SIG-M5 treated with dmso at 0.1 percent for 504 hours (cell line): ENCODE data around the gene SCARB1.

ENCODE experiments used
- DNase-seq: peaks from one replicate; lab custom pipeline; 2025; ENCODE audit not compliant: unreplicated experiment; lab: John Stamatoyannopoulos, UW

Gene SCARB1

GRCh38 chr12:124844411-124845397, 19.0 kb downstream of the SCARB1 start:
- DNase-seq = no peak

- DNase-seq = no peak
These were observed 20.7 kb downstream of the SCARB1 start for GRCh38 chr12:124842800-124843510.

GRCh38 chr12:124842073-124842749, 21.5 kb downstream of the SCARB1 start:
- no peak for DNase-seq

GRCh38 chr12:124841558-124841945, 22.1 kb downstream of the SCARB1 start:
- DNase-seq = no peak

DNA sequence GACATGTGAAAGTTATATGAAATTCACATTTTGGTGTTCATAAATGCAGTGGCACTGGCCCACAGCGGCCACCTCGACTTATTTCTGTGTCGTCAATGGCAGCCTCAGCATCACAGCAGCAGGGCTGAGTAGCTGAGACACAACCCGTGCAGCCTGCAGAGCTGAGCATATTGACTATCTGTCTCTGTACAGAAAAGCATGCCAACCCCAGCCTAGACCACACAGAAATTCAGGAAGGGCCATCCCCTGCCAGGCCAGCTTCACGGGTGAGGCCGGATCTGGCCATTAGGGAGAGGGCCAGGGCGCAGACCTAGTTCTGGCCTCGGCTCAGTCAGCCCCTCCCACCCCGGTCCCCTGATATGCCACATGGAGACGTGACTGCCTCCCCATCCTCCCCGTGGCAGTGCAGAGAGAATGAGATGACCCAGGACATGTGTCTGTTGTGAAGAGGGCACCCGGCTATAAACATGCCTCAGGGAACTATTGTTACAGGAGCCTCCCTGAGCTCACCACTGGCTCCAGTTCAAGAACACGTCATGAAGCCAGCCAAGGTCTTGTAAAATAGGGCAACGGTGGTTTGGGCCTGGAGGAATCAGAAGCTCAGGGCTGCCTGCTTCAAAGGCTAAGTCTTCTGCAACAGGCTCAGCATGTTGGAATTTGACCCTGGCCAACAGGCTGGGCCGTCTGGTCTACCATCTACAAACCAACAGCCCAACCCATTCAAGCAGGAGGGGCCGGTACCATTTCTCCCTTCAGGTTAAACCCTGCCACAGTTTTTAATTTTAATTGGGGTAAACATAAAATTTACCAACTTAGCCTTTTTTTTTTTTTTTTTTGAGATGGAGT, 25.5 kb downstream of the SCARB1 start:
- peak; percentile 62 for DNase-seq

- DNase-seq = no peak
These were observed 26.3 kb downstream of the SCARB1 start for GRCh38 chr12:124837249-124837897.

- no peak for DNase-seq
These were observed 26.9 kb downstream of the SCARB1 start for GRCh38 chr12:124836759-124837158.

GRCh38 chr12:124835656-124836410, 27.8 kb downstream of the SCARB1 start:
- DNase-seq = no peak

DNA sequence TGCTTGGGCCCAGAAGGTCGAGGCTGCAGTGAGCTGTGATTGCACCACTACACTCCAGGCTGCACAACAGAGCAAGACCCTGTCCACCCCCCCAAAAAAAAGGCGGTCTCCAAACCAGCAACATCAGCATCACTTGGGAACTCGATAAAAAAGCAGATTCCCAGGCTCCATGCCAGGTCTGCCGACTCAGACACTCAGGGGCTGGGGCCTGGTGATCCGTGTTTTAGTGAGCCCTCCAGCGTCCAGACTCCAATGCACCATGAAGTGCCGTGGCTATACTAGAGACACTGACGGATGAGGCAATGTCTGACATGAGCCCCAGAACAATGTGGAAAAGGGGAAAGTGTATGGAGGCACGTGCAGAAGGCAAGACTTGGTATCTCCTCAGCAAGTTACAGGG, 28.8 kb downstream of the SCARB1 start:
- DNase-seq = no peak

DNA sequence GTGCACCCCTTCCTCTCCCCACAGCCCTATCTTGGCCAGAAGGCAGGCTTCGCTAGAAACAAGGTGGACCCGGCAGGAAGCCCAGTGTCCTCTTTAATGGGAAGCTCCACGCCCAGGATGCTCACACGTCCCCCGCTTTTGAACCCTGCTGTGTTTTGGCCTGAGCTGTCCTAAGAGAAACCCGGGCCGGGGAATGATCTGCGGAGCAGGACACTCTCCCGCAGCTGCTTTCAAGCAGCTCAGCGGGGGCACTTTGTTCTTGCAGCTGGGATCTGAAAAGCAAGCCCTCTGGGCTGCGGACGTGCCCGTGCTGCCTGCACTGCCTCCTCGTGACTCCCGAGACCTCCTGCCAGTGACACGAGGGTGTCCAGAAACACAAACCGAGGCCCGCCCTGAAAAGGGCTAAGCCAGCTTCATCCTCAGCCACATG, 30.0 kb downstream of the SCARB1 start:
- DNase-seq = no peak

DNA sequence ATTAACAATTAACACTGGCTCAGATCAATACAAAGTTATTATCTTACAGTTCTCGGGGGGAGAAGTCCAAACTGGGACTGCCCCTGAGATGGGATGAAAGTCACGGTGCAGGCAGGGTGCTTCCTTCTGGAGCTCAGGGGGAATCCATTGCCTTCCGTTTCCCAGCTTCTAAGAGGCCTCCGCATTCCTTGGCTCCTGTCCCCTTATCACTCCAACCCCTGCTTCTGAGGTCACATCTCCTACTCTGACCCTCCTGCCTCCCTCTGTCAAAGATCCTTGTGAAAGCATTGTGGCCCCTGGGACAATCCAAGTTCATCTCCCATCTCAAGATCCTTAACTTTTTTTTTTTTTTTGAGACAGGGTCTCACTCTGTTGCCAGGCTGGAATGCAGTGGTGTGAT, 30.8 kb downstream of the SCARB1 start:
- DNase-seq = no peak

DNA sequence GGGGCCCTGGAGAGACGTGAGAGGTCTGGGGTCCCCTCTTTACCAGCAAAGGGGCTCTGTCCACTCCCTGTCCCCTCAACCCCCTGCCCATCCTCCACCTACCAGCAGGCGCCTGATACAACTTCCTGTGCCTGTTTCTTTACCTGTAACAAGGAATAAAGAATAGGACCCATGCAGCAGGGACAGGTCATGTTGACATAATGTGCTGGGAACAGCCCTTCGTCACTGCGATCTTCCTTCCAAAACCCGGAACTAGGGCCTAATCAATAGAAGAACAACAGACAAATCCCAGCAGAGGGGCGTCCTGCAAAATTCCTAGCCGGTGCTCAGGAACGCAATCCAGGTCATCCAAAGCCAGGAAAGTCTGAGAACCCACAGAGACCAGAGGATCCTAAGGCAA, 32.1 kb downstream of the SCARB1 start:
- DNase-seq = no peak

DNA sequence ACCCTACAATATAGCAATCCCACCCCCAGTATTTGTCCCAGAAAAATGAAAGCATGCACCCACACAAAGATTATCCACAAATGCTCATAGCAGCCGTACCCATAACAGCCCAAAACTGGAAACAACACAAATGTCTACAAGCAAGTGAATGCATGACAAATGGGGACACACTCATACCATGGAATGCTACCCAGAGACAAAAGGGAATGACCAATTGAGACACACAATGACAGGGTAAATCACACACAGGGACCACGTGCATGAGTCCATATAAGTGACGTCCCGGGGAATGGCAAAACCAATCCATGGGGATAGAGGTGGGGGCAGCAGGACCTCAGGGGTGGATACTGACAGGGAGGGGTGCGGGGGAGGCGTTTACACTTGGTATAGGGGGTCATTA, 33.4 kb downstream of the SCARB1 start:
- DNase-seq = no peak

DNA sequence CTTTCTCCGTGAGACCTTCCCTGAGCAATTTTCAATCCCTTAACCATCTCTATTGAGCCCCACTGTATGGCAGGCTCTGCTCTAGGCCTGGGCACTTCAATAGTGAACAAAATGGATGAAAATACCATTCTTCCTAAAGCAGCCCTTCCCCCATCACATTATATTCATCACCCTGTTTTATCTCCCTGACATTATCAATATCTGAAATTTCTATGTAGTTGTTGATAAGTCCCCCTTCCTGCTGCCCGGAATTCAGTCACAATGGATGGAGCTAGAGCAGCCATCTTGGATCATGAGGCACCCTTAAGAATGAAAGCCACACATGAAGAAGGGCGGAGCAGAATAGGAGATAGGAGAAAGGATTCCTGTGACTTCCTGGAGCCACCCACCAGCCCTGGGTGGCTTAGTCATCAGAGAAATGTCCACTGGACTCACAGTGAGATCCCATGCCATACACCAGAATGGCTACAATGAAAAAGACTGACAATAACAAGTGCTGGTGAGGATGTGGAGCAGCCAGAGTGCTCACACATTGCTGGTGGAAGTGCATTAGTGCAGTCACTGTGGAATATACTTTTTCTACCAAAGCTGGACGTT, 33.9 kb downstream of the SCARB1 start:
- DNase-seq = no peak

DNA sequence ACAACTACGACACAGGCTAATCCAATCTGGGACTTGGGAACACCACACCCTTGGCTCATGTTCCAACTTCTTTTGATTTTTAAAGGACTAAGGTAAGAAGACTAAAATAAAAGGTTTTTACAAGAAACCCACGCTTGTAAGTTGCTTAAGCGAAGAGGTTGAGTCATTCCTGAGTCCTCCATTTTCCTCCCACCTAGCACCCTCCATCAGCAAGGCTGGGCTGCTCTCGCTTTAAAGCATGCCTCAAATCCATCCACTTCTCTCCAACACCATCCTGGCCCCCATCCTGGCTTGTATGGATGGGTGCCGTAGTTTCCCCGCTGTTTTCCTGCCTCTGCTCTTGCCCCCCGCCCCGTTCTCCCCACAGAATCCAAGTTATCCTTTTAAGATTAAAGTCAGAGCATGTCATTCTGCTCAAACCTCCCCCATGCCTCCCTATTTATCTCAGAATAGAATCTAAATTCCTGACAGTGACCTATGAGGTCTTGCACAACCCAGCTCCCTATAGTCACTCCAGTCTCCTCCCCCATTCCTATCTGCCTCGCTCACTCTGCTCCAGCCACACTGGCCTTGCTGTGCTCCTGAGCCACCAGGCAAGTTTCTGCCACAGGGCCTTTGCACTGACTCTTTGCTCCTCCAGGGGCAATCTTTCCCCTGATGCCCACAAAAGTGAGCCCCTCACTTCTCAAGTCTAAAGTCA, 34.5 kb downstream of the SCARB1 start:
- DNase-seq = peak; percentile 30

DNA sequence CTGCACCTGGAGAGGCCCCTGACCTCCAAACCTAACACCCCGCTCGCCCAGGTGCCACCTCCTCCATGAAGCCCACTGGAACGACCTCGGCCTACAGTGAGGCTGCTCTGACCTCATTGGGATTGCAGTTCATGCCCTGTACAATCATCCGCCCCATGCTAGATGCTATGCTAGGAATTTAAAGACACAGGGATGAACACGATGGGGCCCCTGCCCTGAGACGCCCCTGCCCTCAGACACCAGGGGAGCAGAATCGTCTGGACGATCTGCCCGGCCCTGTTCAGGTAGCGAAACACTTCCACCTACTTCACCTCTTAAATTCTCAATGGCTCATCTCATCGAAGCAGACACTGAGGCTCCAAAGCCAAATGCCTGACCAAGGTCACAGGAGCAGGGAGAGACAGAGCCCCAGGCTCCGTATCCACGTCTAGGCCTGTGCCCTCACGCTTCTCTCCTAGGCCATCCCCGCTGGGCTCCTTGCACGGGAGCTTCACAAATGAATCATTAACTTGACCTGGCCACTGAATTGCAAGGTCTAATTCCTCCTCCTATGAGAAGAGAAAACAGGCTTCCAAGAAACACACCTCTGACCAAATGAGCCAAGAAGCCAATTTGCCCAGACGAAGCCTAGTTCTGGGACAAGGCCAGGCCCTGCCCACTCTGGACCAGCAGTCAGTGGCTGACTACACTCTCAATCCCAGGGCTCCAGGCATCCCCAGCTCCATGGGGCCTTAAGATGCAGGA, 35.2 kb downstream of the SCARB1 start:
- no peak for DNase-seq

DNA sequence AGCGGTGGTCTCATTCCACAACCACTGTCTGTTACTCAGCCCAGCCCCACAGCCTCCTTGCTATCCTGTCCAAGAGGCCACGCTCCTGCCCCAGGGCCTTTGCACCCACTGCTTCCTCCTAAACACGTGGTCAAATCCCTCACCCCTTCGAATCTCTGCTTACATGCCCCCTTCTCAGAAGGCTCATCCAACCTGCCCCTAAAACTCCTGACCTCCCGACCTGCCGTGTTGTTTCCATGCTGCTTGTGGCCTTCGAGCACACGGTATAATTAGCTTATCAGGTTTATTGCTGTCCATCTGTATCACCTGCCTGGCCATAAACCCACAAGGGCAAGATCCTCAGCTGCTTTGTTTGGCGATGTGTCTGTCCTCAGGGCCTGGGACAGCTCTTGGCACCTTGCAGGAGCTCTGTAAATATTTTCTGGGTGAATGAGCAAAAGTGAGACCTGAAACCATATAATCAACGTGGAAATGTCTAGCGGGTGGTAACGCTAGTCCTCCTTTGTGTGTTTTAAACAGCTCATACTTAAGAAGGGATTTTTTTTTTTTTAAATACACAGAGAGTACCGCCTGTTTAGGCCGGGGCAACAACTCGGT, 36.0 kb downstream of the SCARB1 start:
- no peak for DNase-seq
